GM18520 (cell line): ENCODE data around the gene SPPL3.

Source experiments
- ATAC-seq: cut with Tn5 transposase; IDR thresholded peaks from one replicate; pipeline ENCODE4 v1.9.1; 2021; ENCODE audit not compliant: unreplicated experiment

Gene SPPL3

GRCh38 chr12:120757226-120757742 lies 146.9 kb downstream of the SPPL3 start:
- no peak for ATAC-seq

GRCh38 chr12:120755269-120755668 lies 148.9 kb downstream of the SPPL3 start:
- no peak for ATAC-seq

GRCh38 chr12:120754792-120755191 lies 149.4 kb downstream of the SPPL3 start:
- ATAC-seq: no peak

GRCh38 chr12:120751389-120751788 lies 152.8 kb downstream of the SPPL3 start:
- no peak for ATAC-seq

GRCh38 chr12:120750806-120751205 lies 153.4 kb downstream of the SPPL3 start:
- no peak for ATAC-seq

GRCh38 chr12:120749256-120749655 lies 154.9 kb downstream of the SPPL3 start:
- no peak for ATAC-seq

- ATAC-seq: no peak
These were observed 155.9 kb downstream of the SPPL3 start for GRCh38 chr12:120748242-120748641.

- no peak for ATAC-seq
These were observed 159.2 kb downstream of the SPPL3 start for GRCh38 chr12:120744922-120745493.

- no peak for ATAC-seq
These were observed 162.4 kb downstream of the SPPL3 start for GRCh38 chr12:120741476-120742421.

- no peak for ATAC-seq
These were observed 163.3 kb downstream of the SPPL3 start for GRCh38 chr12:120740871-120741270.

- ATAC-seq: no peak
These were observed 164.1 kb downstream of the SPPL3 start for GRCh38 chr12:120739821-120740613.

GRCh38 chr12:120739031-120739762 lies 165.0 kb downstream of the SPPL3 start:
- ATAC-seq: no peak

GRCh38 chr12:120738252-120739030 lies 165.7 kb downstream of the SPPL3 start:
- ATAC-seq: no peak

GRCh38 chr12:120737557-120738251 lies 166.5 kb downstream of the SPPL3 start:
- ATAC-seq: no peak

GRCh38 chr12:120736404-120737331 lies 167.5 kb downstream of the SPPL3 start:
- ATAC-seq: no peak

GRCh38 chr12:120735181-120735580 lies 169.0 kb downstream of the SPPL3 start:
- ATAC-seq: no peak

- ATAC-seq: no peak
These were observed 169.9 kb downstream of the SPPL3 start for GRCh38 chr12:120734210-120734609.

GRCh38 chr12:120733574-120733973 lies 170.6 kb downstream of the SPPL3 start:
- ATAC-seq: no peak
